Keratinocyte (primary cell): Measurements from ENCODE around the gene CPNE9. TPM values are rescaled to one million over a fixed set of nuclear protein-coding genes. Genes with fewer than 3 reads are reported as not detected.

Experiments used
- DNase-seq: peaks from one replicate; pipeline ENCODE4 v3.0.0-alpha.2; 2011; ENCODE audit warnings: low read depth, missing footprints, low spot score
- FAIRE-seq: peaks from 2 replicates; lab custom pipeline; 2011; peaks lifted over from hg19 to GRCh38; lab: Jason Lieb, UNC
- H2AFZ ChIP-seq: 2 replicates; pipeline ENCODE4 v1.6.0; 2012; ENCODE audit warnings: low read length, control low read depth, inconsistent platforms; ENCODE audit not compliant: control insufficient read depth
- H3K27ac ChIP-seq: 2 replicates; pipeline ENCODE4 v1.5.1; 2011; ENCODE audit warnings: low read length; ENCODE audit not compliant: control insufficient read depth, insufficient read depth
- H3K27me3 ChIP-seq: 3 replicates; pipeline ENCODE4 v1.6.0; 2011; ENCODE audit warnings: low read length; ENCODE audit not compliant: control insufficient read depth, insufficient read depth; ENCODE audit errors: extremely low read depth
- H3K36me3 ChIP-seq, 2 experiments: 2 replicates in 1 of 2; 3 replicates in 1 of 2; pipeline ENCODE4 v1.5.1; 2011; ENCODE audit warnings: low read length in 2 of 2, mild to moderate bottlenecking in 1 of 2; ENCODE audit not compliant: control insufficient read depth in 2 of 2, insufficient read depth in 2 of 2; ENCODE audit errors: extremely low read depth in 1 of 2
- H3K4me1 ChIP-seq: 3 replicates; pipeline ENCODE4 v1.5.1; 2011; ENCODE audit warnings: low read length; ENCODE audit not compliant: control insufficient read depth, insufficient read depth; ENCODE audit errors: extremely low read depth
- H3K4me2 ChIP-seq: 3 replicates; pipeline ENCODE4 v1.6.0; 2011; ENCODE audit warnings: low read depth, low read length; ENCODE audit not compliant: control insufficient read depth, insufficient read depth; ENCODE audit errors: extremely low read depth
- H3K4me3 ChIP-seq, 3 experiments: fragments of 200-600 bp in 1 of 3; sonication (generic) in 1 of 3; 2 replicates in 2 of 3; 3 replicates in 1 of 3; pipeline ENCODE4 v1.5.1; 2011 to 2016; ENCODE audit warnings: low read length in 3 of 3, mild to moderate bottlenecking in 3 of 3, control low read depth in 2 of 3, inconsistent platforms in 1 of 3, low read depth in 1 of 3, mixed read lengths in 1 of 3, mixed run types in 1 of 3, moderate library complexity in 1 of 3; ENCODE audit not compliant: control insufficient read depth in 2 of 3, insufficient read depth in 2 of 3; ENCODE audit errors: extremely low read depth in 1 of 3
- H3K79me2 ChIP-seq: 2 replicates; pipeline ENCODE4 v1.6.0; 2012; ENCODE audit warnings: low read length; ENCODE audit not compliant: control insufficient read depth, insufficient read depth
- H3K9ac ChIP-seq: 3 replicates; pipeline ENCODE4 v1.6.0; 2011; ENCODE audit warnings: low read length; ENCODE audit not compliant: control insufficient read depth, insufficient read depth; ENCODE audit errors: extremely low read depth
- H3K9me1 ChIP-seq: 3 replicates; pipeline ENCODE4 v1.6.0; 2011; ENCODE audit warnings: low read length; ENCODE audit not compliant: control insufficient read depth, insufficient read depth; ENCODE audit errors: extremely low read depth
- H3K9me3 ChIP-seq: 2 replicates; pipeline ENCODE4 v1.5.1; 2012; ENCODE audit warnings: low read depth, low read length; ENCODE audit not compliant: control insufficient read depth
- H4K20me1 ChIP-seq: 3 replicates; pipeline ENCODE4 v1.6.0; 2011; ENCODE audit warnings: low read length; ENCODE audit not compliant: control insufficient read depth, insufficient read depth; ENCODE audit errors: extremely low read depth
- CTCF ChIP-seq, 3 experiments: IDR thresholded peaks in 1 of 3; conservative IDR thresholded peaks in 1 of 3; optimal IDR thresholded peaks in 1 of 3; 2 replicates in 2 of 3; 3 replicates in 1 of 3; pipeline versions ENCODE3 to v1.5.1; 2011; ENCODE audit warnings: low read length in 3 of 3, mild to moderate bottlenecking in 3 of 3, moderate library complexity in 2 of 3, control low read depth in 1 of 3, inconsistent platforms in 1 of 3; ENCODE audit not compliant: insufficient read depth in 2 of 3; ENCODE audit errors: extremely low read depth in 1 of 3
- EZH2 ChIP-seq: IDR thresholded peaks from one replicate; pipeline ENCODE4 v1.6.1; 2012; ENCODE audit warnings: inconsistent platforms, mild to moderate bottlenecking, low read length, moderate library complexity
- dilution Hi-C: fragments of 300-500 bp; cut with MboI; formaldehyde crosslinking; loops from one replicate; pipeline ENCODE4 v1.7.0; 2020; ENCODE audit warnings: low sequenced_read_pairs; ENCODE audit not compliant: extremely low pct_ligation_motif_present
- polyA plus RNA-seq, 5 experiments: library from polyadenylated mRNA; depleted of rRNA in 3 of 5; stranded (reverse) in 3 of 5; stranded (forward) in 1 of 5; unstranded in 1 of 5; fragments of >200 nt; gene quantifications; 1 replicate in 1 of 5; 2 replicates in 3 of 5; 3 replicates in 1 of 5; pipeline versions ENCODE4 v1.2.1 to v1.2.3, GENCODE V29; 2011 to 2012; ENCODE audit warnings: missing spikeins in 2 of 5, low read depth in 1 of 5, low replicate concordance in 1 of 5

Gene CPNE9
- polyA plus RNA-seq, 1 donor (not counting 4 experiments of a cell fraction or from before 2014, with no cell fraction given): not detected

GRCh38 chr3:9666704-9667445 is 36.8 kb upstream of the CPNE9 start:
- no peak overlapping the region for H2AFZ ChIP-seq
- H3K4me1 ChIP-seq: no peaks in the 10 kb centered on the region
- FAIRE-seq (no peak), DNase-seq (no peak)
- H3K9ac ChIP-seq: no peak overlapping the region
- no peak overlapping the region for H3K4me3 ChIP-seq
- dilution Hi-C loops: no loop called here
- no peaks in the 10 kb centered on the region for H3K27me3 ChIP-seq
- no peaks in the 10 kb centered on the region for H3K9me3 ChIP-seq
- H3K27ac ChIP-seq: no peak overlapping the region
- H3K79me2 ChIP-seq: no peaks in the 10 kb centered on the region
- no peaks in the 10 kb centered on the region for H4K20me1 ChIP-seq
- no peak overlapping the region for H3K4me2 ChIP-seq
- no peaks in the 10 kb centered on the region for H3K9me1 ChIP-seq
- peaks cover 18 to 32% of the 10 kb centered on the region in 2 experiments for H3K36me3 ChIP-seq
- no peak for TF ChIP-seq EZH2
- TF ChIP-seq CTCF (optimal IDR thresholded peaks at IDR 0.05 in 1 of 3, IDR thresholded peaks at IDR 0.05 in 1 of 3, conservative IDR thresholded peaks at IDR 0.05 in 1 of 3; ENCODE audit: extremely low read depth in 1 of 3, insufficient read depth in 2 of 3, low read length in 3 of 3): no peak

DNA sequence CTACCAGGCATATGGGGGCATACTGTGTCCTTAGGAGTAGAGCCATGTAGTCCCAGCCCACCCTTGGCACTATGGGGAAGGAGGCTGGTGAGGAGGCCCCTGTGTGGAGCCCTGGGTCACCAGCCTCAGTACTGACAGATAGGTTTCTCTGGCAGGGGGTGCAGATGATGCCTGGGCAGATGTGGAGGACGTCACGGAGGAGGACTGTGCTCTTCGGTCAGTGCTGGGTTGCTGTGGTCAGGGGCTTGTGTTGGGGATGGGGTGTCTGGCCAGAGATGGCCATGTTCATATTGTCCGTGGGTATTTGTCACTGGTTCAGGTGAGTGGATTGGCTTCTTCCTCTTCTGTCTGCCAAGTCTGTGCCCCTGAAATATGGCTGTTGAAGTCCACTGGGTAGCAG is 34.4 kb upstream of the CPNE9 start:
- FAIRE-seq: no peak
- no peak overlapping the region for H3K27ac ChIP-seq
- H3K9me1 ChIP-seq: no peaks in the 10 kb centered on the region
- TF ChIP-seq CTCF (optimal IDR thresholded peaks at IDR 0.05 in 1 of 3, IDR thresholded peaks at IDR 0.05 in 1 of 3, conservative IDR thresholded peaks at IDR 0.05 in 1 of 3; ENCODE audit: extremely low read depth in 1 of 3, insufficient read depth in 2 of 3, low read length in 3 of 3): no peak
- TF ChIP-seq EZH2: no peak
- H3K79me2 ChIP-seq: no peaks in the 10 kb centered on the region
- no peaks in the 10 kb centered on the region for H4K20me1 ChIP-seq
- no peaks in the 10 kb centered on the region for H3K4me1 ChIP-seq
- H3K4me2 ChIP-seq: no peak overlapping the region
- no peak for DNase-seq
- dilution Hi-C loops: no loop called here
- H3K36me3 ChIP-seq: peaks cover 21 to 45% of the 10 kb centered on the region in 2 experiments
- no peak overlapping the region for H2AFZ ChIP-seq
- H3K4me3 ChIP-seq: no peak overlapping the region
- no peaks in the 10 kb centered on the region for H3K27me3 ChIP-seq
- H3K9ac ChIP-seq: no peak overlapping the region
- H3K9me3 ChIP-seq: no peaks in the 10 kb centered on the region
